Amygdala (tissue), 56 donors: ENCODE measurements around the gene PSAT1.
A peak's percentile ranks its signal among the peaks of the same experiment; 100 is the strongest.
"Not testable (repeated sequence)": the region's sequence is repeated elsewhere in the genome, so short reads cannot be mapped to it uniquely, and the experiment has no call there.

Experiments used
- DNase-seq, 56 donors: peaks; one replicate each; lab custom pipeline; 2025; lab: John Stamatoyannopoulos, UW

Gene PSAT1

DNA sequence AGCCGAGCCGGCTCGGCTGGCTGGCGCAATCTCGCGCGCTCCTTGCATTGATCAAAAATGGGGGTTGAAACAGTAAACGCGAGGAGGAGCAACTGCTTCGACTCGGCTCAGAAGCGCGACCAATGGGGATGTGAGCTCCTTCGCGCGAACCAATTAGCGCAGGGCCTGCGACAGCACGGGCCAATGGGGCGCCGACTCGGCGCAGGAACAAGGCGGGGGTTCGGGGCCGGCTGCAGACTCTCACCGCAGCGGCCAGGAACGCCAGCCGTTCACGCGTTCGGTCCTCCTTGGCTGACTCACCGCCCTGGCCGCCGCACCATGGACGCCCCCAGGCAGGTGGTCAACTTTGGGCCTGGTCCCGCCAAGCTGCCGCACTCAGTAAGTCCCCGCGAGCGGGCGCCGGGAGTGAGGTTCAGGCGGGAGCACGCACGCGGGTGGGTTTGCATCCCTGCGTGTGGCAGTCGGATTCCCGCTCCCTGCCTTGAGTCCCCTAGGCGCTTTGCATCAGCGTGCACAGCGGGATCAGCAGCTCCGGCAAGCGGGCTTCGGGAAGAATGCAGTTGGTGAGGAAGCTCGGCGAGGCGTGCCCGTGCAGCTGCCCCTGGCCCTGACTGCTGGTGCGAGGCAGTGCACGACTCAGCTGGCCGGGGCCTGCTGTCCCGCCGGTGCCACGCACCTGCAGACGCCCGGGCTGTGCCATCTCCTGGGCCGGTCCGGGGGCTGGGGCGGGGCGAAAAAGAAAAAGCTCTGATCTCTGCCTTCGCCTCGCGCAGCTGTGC is at the start of gene PSAT1:
PSAT1 (plus strand) TSS at position 233 of the 779 bp plus-strand sequence; CDS start at position 319, 86 bp downstream.
- peak; percentile 58 to 95 (median 90) for DNase-seq

DNA sequence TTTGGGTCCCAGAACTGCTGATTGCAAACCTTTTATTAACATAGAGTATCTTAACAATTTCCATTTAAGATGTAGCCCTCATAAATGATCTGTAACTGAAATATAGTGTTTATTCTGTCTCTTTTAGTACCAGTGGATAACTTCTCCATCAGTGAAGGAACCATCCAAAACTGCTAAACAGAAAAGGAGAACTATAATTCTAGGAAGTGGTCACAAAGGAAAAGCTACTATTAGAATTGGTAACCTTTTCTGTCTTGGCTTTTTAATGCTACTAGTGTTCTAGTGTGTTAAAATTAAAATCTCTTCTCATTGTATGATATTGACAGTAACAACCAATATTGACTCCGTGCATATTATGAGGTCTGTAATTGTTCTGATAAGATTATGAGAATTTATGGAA is 48.3 kb upstream of the PSAT1 start:
- no peak for DNase-seq

GRCh38 chr9:78249542-78249941 is 47.4 kb upstream of the PSAT1 start:
- no peak for DNase-seq

GRCh38 chr9:78252616-78253015 is 44.3 kb upstream of the PSAT1 start:
- DNase-seq = no peak

DNA sequence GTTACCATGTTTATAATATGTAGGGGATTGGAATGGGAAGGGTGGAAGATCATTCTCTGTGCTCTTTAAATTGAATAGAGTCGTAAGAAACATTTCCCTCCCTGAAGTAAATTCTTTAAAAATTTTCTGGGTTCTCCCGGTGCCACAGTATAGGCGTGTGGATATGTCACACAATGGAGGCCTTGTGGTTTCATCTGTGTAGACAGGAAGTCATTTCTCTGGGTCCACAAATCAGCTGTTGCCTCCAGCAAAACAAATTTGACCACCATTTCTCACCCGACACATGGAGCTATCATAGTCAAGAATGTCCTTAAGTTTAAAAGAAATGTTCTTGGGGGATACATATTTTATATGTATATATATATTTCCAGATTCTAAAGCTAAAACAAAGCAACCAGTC is 43.6 kb upstream of the PSAT1 start:
- DNase-seq = no peak

- no peak for DNase-seq
These were observed 35.4 kb upstream of the PSAT1 start for GRCh38 chr9:78261403-78262001.

GRCh38 chr9:78262655-78263054 is 34.3 kb upstream of the PSAT1 start:
- no peak for DNase-seq

DNA sequence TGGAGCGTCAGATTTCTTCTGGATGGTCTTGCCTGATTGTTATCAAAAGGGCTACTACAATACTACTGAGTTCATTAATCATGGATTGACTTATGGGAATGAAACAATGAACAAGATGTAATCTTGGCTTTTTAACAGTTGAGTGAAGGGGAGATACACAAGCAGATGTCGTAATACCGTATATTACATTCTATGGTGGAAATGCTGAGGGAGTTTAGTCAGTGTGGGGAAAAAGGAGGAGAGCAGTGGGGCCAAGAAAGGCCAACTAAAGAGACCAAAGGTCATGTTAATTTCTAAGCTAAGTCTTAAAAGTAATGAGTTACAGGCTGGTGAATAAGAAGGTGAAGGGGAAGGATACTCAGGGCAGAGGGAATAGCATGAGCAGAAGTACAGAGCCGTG is 29.0 kb upstream of the PSAT1 start:
- no peak for DNase-seq

- no peak for DNase-seq
These were observed 27.1 kb upstream of the PSAT1 start for GRCh38 chr9:78269784-78270183.

DNA sequence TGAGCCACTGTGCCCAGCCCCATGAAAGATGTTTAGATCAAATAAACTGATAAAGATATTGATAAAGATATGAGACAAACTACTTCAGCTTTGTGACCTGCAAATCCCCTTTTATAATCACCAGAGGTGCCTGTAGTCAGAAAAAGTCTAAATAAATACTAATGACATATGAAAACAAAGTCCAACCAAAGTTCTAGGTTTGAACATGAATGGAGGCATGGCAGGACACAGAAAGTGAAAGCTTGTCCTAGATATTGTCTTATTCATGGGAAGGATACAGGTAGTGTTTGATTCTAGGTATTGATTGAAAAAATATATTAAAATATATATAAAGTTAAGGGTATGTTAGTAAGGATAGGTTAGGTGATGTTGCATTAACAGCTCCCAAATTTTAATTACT is 24.6 kb upstream of the PSAT1 start:
- no peak for DNase-seq

DNA sequence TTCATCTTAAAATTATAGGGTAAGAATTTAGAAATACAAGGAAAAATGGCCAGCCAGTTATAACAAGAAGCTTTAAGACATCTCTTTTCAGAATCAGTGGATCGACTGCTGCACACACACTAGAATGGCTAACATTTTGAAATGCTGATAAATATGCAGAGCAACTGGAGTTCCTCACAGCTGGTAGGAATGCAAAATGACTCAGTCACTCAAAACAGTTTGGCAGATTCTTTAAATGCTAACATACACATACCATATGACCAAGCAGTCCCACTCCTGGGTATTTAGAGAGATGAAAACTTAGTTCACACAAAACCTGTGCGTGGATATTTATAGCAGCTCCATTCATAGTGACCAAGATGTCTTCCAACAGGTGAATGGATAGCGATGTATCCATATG is 23.2 kb upstream of the PSAT1 start:
- no peak for DNase-seq

- no peak for DNase-seq
These were observed 18.6 kb upstream of the PSAT1 start for GRCh38 chr9:78278177-78278777.

GRCh38 chr9:78278801-78279200 is 18.1 kb upstream of the PSAT1 start:
- no peak for DNase-seq

DNA sequence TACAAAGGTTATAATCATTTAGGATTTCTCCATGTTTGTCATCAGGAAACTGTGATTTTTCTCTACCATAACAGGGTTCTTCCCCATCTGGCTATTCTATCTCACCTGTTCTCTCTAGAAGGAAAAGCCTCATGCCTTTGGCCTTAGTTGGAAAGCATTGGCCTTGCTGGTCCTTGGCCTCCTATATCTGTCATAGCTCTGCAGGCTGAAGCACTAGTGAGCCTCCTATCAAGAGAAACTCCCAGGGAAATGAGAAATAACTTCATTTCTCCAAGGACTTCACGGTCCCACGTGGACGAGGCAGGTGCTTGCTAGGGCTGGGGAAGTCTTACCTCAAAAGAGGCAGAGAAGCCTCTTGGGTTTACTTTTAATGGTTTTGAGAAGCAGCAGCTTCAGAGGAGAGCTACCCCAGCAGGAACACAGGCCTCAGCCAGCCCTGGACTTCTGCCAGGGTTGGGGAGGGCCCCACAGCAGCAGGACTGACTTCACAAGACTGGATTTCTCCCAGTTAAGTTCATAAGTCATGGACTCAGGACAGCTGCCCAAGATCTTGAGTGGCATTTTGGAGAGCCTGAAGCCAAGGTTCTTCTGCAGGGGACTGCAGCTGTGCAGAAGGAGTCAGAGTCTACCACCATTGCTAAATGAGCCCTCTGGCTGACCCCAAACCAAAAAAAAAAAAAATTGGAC is 15.8 kb upstream of the PSAT1 start:
- peak in 27 of 56 donors; percentile 3 to 59 (median 28) for DNase-seq

DNA sequence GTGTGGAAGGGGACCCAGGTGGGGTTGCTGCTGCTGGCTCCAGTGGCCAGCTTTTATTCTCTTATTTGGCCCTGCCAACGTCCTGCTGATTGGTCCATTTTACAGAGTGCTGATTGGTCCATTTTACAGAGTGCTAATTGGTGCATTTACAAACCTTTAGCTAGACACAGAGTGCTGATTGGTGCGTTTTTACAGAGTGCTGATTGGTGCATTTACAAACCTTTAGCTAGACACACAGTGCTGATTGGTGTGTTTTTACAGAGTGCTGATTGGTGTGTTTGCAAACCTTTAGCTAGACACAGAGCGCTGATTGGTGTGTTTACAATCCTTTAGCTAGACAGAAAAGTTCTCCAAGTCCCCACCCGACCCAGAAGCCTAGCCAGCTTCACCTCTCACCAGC is 12.7 kb upstream of the PSAT1 start:
- DNase-seq = not testable (repeated sequence)

DNA sequence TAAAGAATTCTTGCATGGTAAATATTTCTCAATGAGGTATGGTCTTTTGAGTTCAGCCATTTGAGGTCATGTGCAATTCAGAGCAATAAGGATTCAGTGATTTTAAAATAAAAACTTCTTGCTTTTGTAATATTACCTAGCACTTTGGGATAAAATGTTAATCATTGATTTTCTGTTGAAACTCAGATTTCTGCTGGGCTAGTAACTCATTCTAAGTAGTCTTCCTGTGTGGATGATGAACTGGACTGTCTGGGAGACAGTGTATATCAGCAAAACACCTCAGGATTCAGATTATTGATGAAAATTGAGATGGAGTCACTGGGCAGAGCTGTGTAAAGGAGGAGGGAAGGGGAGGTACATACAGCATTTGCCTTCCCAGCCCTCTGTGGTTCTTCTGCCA is 10.8 kb upstream of the PSAT1 start:
- no peak for DNase-seq

- no peak for DNase-seq
These were observed 10.0 kb upstream of the PSAT1 start for GRCh38 chr9:78286946-78287388.

GRCh38 chr9:78288214-78288892 is 8.6 kb upstream of the PSAT1 start:
- DNase-seq = no peak

- no peak for DNase-seq
These were observed 7.5 kb upstream of the PSAT1 start for GRCh38 chr9:78289474-78289873.

GRCh38 chr9:78291240-78291925 is 5.5 kb upstream of the PSAT1 start:
- DNase-seq = no peak
